GM19438 (cell line): ENCODE data around the gene PHETA1.

ENCODE experiments used
- ATAC-seq: cut with Tn5 transposase; IDR thresholded peaks from one replicate; pipeline ENCODE4 v1.9.1; 2021; ENCODE audit warnings: low read depth; ENCODE audit not compliant: unreplicated experiment

Gene PHETA1

GRCh38 chr12:111368788-111369495, at the start of gene PHETA1:
Gene PHETA1 (minus strand): TSS chr12:111369095. CDS start chr12:111363427, 5,668 bp downstream.
- ATAC-seq: peak; percentile 94

GRCh38 chr12:111418594-111418880, 49.6 kb upstream of the PHETA1 start:
- no peak for ATAC-seq

GRCh38 chr12:111417784-111418593, 49.1 kb upstream of the PHETA1 start:
- no peak for ATAC-seq

GRCh38 chr12:111417290-111417689, 48.4 kb upstream of the PHETA1 start:
- no peak for ATAC-seq

- no peak for ATAC-seq
Observed at GRCh38 chr12:111414711-111415252, 45.9 kb upstream of the PHETA1 start.

GRCh38 chr12:111413442-111414086, 44.7 kb upstream of the PHETA1 start:
- ATAC-seq: no peak

GRCh38 chr12:111412830-111413441, 44.0 kb upstream of the PHETA1 start:
- ATAC-seq: no peak

GRCh38 chr12:111412007-111412829, 43.3 kb upstream of the PHETA1 start:
- ATAC-seq: no peak

- ATAC-seq: no peak
Observed at GRCh38 chr12:111411185-111411764, 42.4 kb upstream of the PHETA1 start.

GRCh38 chr12:111410431-111411184, 41.7 kb upstream of the PHETA1 start:
- no peak for ATAC-seq

GRCh38 chr12:111409780-111410430, 41.0 kb upstream of the PHETA1 start:
- no peak for ATAC-seq

GRCh38 chr12:111409403-111409779, 40.5 kb upstream of the PHETA1 start:
- ATAC-seq: no peak

GRCh38 chr12:111408686-111409402, 39.9 kb upstream of the PHETA1 start:
- ATAC-seq: no peak

- no peak for ATAC-seq
Observed at GRCh38 chr12:111408116-111408440, 39.2 kb upstream of the PHETA1 start.

- no peak for ATAC-seq
Observed at GRCh38 chr12:111407377-111408115, 38.7 kb upstream of the PHETA1 start.

GRCh38 chr12:111406474-111407376, 37.8 kb upstream of the PHETA1 start:
- ATAC-seq: no peak
